Activated CD8-positive, alpha-beta memory T cell treated with anti-CD3 and anti-CD28 coated beads, Interleukin-2, amount 50 U/mL, for 1 hour (primary cell): ENCODE results near the gene PRKACA.
"Not testable (repeated sequence)": the region's sequence is repeated elsewhere in the genome, so short reads cannot be mapped to it uniquely, and the experiment has no call there.

Experiments
- DNase-seq: peaks from one replicate; pipeline ENCODE4 v3.0.0-alpha.2; 2020; ENCODE audit errors: extremely low read depth

The PRKACA gene

DNA sequence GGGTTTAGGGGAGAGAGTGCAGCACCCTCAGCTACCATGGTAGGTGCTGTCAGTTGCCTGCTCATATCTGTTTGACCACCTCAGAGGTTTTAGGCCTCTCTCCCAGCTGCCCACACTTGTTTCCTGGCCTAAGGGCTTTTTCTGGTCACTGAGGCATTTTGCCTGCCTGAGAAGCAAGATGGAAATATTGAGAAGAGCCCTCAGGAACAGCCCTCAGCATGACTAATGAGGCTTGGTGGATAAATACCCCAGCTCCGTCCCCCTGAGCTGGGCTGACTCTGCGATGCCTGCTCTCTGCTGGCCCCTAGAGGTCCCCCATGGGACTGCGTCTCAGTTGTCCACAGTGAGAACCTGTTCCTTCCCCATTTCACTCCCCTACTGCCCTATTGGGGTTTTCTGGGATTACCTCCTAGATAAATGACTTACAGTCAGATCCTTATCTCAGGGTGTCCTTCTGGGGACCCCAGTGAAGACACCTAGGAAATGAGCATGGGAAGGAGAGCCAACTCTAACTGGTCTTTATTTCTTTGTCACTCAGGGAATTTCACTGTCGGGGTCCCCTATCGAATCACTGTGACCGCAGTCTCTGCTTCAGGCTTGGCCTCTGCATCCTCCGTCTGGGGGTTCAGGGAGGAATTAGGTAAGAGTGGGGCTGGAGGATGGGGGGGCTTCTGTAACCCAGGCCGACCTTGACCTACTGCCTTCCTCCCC is 69.0 kb downstream of the PRKACA start:
- DNase-seq = no peak

DNA sequence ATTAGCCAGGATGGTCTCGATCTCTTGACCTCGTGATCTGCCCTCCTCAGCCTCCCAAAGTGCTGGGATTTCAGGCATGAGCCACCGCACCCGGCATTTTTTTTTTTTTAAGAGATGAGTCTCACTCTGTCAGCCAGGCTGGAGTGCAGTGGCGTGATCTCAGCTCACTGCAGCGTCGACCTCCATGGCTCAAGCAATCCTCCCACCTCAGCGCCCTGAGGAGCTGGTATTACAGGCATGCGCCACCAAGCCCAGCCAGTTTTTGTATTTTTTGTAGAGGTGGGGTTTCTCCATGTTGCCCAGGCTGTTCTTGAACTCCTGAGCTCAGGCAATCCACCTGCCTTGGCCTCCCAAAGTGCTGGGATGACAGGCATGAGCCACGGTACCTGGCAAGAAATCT is 69.7 kb downstream of the PRKACA start:
- DNase-seq = not testable (repeated sequence)

DNA sequence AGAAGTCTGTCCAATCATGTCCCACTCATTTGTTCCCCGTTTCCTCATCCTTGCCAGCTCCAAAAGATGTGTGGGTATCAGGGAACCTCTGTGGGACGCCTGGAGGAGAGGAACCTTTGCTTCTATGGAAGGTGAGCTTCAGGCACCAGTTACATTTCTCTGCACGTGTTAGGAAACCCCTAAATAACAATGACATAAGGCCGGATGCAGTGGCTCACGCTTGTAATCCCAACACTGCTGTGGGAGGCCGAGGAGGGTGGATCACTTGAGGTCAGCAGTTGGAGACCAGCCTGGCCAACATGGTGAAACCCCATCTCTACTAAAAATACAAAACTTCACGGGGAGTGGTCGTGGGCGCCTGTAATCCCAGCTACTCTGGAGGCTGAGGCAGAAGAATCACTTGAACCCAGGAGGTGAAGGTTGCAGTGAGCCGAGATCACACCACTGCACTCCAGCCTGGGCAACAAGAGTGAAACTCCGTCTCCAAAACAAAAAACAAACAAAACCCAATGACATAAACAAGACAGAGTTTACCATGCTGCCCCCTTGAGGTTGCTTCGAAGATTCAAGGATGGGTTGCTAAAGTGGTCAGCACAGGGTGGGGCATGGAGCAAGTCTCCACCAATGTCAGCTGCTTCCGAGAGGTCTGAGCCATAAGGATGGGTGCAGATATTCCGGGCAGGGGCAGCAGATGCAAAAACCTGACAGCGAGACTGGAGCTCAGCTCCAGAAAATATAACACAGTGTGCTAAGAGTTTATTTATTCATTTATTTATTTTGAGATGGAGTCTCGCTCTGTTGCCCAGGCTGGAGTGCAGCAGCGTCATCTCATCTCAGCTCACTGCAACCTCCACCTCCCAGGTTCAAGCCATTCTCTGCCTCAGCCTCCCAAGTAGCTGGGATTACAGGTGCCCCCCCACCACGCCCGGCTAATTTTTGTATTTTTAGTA is 74.6 kb downstream of the PRKACA start:
- not testable (repeated sequence) for DNase-seq
